ENCODE measurements around the gene VWA7. TPM values are rescaled to one million over a fixed set of nuclear protein-coding genes. Genes with fewer than 3 reads are reported as not detected.
A peak's percentile ranks its signal among the peaks of the same experiment; 100 is the strongest.

VWA7 gene
- total and polyA plus RNA-seq, 10 donors, result 0.09 to 2.6 (median 1.1) TPM; not detected in 1

DNA sequence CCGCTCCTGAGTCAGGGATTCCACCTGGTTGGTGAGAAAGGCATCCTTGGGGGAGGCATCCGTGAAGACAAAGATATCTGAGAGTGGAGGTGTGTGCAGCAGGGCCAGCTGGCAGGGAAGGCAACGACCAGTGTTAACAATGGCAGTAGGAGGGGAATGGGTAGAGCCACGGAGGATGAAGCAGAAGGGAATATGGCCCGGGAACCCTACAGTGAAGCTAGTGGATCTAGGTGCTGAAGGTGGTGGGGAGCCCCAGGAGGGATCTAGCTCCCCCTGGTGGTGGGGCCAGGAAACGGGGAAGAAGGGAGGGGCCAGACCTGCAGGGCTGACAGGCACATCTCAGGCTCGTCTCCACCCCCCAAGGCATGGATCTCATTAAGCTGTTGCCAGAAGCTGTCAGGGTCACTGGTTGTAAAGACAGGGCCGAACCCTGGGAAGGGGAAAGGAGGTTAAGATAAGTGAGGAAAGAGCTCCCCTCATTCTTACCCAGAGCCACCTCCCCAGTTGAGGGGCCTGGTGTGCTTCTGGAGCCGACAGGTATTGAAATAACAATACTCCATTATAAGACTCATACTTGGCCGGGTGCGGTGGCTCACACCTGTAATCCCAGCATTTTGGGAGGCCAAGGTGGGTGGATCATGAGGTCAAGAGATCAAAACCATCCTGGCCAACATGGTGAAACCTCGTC is 7.3 kb downstream of the VWA7 start:
- intact Hi-C loops (cut with DNase I; ENCODE audit: low total_unique reads), result no loop called here
- Histone ChIP-seq H3K4me3 (no peak overlapping the region), H3K27ac (peak overlapping the region in 3 of 8 donors; percentile 26 to 66 (median 51)), H3K36me3 (no peaks in the 10 kb centered on the region), H3K4me1 (peaks cover 0 to 57% (median 33%) of the 10 kb centered on the region in 6 donors), H3K9me3 (no peaks in the 10 kb centered on the region), H3K27me3 (replicated peaks in 1 of 7) (no peaks in the 10 kb centered on the region)
- 57 to 67% (median 61%) methylated on average over 12 of the region's 12 CpGs for WGBS, 5 donors
- TF ChIP-seq POLR2AphosphoS5 (IDR thresholded peaks at IDR 0.05) (peak; percentile 17 to 68 (median 55)), POLR2A (IDR thresholded peaks at IDR 0.05) (no peak)
- TF ChIP-seq, protein P1, sequence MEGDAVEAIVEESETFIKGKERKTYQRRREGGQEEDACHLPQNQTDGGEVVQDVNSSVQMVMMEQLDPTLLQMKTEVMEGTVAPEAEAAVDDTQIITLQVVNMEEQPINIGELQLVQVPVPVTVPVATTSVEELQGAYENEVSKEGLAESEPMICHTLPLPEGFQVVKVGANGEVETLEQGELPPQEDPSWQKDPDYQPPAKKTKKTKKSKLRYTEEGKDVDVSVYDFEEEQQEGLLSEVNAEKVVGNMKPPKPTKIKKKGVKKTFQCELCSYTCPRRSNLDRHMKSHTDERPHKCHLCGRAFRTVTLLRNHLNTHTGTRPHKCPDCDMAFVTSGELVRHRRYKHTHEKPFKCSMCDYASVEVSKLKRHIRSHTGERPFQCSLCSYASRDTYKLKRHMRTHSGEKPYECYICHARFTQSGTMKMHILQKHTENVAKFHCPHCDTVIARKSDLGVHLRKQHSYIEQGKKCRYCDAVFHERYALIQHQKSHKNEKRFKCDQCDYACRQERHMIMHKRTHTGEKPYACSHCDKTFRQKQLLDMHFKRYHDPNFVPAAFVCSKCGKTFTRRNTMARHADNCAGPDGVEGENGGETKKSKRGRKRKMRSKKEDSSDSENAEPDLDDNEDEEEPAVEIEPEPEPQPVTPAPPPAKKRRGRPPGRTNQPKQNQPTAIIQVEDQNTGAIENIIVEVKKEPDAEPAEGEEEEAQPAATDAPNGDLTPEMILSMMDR (IDR thresholded peaks at IDR 0.05 in 8 of 11, conservative IDR thresholded peaks at IDR 0.05 in 3 of 11), result peak; percentile 66 to 96 (median 86)
- peak; percentile 96 for DNase-seq

DNA sequence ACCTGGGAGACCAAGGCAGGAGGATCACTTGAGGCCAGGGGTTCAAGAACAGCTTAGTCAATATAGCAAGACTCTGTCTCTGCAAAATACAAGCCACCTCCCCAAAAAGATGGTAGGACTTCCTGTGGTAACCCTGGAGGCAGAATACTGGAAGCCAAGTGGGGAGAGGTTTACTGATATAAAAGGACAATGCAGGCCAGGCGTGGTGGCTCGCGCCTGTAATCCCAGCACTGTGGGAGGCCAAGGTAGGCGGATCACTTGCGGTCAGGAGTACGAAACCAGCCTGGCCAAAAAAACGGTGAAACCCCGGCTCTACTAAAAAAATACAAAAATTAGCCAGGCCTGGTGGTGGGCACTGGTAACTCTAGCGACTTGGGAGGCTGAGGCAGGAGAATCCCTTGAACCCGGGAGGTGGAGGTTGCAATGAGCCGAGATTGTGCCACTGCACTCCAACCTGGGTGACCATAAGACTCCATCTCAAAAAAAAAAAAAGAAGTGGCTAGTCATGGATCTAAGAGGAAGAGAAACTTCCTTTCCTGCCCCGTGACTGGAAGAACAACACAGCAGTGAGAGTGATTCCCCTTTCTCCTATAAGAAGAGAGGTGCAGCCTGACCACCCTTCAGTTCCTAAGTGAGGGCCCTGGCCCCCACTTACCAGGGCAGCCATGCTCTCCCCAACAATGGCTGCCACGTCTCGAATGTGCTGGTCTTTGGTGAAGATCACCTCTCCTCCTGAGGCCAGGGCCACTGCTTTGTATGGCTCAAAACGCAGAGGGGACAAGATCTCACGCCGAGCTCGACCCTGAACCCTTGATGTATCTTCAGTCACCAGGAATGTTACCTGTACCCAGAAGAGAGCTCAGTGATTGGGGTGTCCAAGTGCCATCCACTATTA is 8.5 kb downstream of the VWA7 start:
- TF ChIP-seq POLR2A (IDR thresholded peaks at IDR 0.05) (no peak), POLR2AphosphoS5 (IDR thresholded peaks at IDR 0.05) (peak in 2 of 3 donors; percentile 14 to 40)
- TF ChIP-seq, protein P1 (IDR thresholded peaks at IDR 0.05 in 8 of 11, conservative IDR thresholded peaks at IDR 0.05 in 3 of 11), result no peak
- Histone ChIP-seq H3K9me3 (no peaks in the 10 kb centered on the region), H3K27ac (peak overlapping the region in 4 of 8 donors; percentile 26 to 66 (median 38)), H3K27me3 (replicated peaks in 1 of 7) (no peaks in the 10 kb centered on the region), H3K36me3 (no peaks in the 10 kb centered on the region), H3K4me3 (no peak overlapping the region), H3K4me1 (peaks cover 0 to 57% (median 33%) of the 10 kb centered on the region in 6 donors)
- intact Hi-C loops (cut with DNase I; ENCODE audit: low total_unique reads), result no loop called here
- WGBS, 5 donors, result 78 to 89% (median 87%) methylated on average over 18 of the region's 18 CpGs
- peak; percentile 61 for DNase-seq

DNA sequence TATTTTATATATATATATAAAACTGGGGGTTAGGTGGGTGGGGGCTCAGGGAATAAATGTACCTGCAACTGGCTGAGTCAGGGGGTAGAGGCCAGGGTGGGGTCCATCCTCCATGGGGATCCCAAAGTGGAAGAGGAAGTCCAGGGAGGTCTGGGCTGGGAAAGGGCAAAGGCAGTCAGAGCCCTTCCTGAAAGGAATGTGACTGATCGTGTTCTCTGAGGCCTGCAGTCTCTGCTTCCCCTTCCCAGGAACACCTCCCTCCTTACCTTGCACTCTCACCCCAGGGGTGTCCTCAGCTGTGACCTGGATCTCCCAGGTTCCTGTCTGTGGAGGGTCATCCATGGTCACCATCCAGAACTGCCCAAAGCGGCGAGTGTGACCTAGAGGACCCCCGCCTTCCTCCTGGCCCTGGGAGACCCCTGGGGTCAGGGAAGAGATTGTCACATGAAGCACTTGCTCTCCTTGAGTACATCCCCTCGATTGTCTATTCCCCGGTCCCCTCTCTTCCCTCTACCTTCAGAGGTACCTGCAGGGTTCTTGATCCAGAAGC is 10.0 kb downstream of the VWA7 start:
- H3K27me3 ChIP-seq (replicated peaks in 1 of 7), result no peaks in the 10 kb centered on the region
- DNase-seq, result peak; percentile 46
- H3K36me3 ChIP-seq, result peaks cover 0 to 12% (median 1%) of the 10 kb centered on the region in 6 donors
- no peak overlapping the region for H3K4me3 ChIP-seq
- intact Hi-C loops (cut with DNase I; ENCODE audit: low total_unique reads), result no loop called here
- TF ChIP-seq, protein P1 (IDR thresholded peaks at IDR 0.05 in 8 of 11, conservative IDR thresholded peaks at IDR 0.05 in 3 of 11), result no peak
- WGBS, 5 donors, result 63 to 86% (median 77%) methylated on average over 6 of the region's 6 CpGs
- no peaks in the 10 kb centered on the region for H3K9me3 ChIP-seq
- H3K27ac ChIP-seq, result no peak overlapping the region
- H3K4me1 ChIP-seq, result peaks cover 0 to 45% (median 24%) of the 10 kb centered on the region in 6 donors

All from spleen (tissue), 11 donors.